GM12864 (cell line): ENCODE data around the gene PLCG2.
"Not testable (repeated sequence)": the region's sequence is repeated elsewhere in the genome, so short reads cannot be mapped to it uniquely, and the experiment has no call there.

Experiments used
- DNase-seq: peaks from one replicate; pipeline ENCODE4 v3.0.0-alpha.2; 2011; ENCODE audit warnings: low read depth
- H3K4me3 ChIP-seq: 2 replicates; pipeline ENCODE4 v1.5.1; 2011; ENCODE audit warnings: mild to moderate bottlenecking, low read depth, low read length, control low read depth
- TF ChIP-seq, protein P1 (sequence below): IDR thresholded peaks from 2 replicates; pipeline ENCODE4 v1.5.1; 2011; ENCODE audit warnings: low read depth, mild to moderate bottlenecking, moderate library complexity, low read length, control low read depth, inconsistent platforms; ENCODE audit errors: missing control alignments

Gene PLCG2

DNA sequence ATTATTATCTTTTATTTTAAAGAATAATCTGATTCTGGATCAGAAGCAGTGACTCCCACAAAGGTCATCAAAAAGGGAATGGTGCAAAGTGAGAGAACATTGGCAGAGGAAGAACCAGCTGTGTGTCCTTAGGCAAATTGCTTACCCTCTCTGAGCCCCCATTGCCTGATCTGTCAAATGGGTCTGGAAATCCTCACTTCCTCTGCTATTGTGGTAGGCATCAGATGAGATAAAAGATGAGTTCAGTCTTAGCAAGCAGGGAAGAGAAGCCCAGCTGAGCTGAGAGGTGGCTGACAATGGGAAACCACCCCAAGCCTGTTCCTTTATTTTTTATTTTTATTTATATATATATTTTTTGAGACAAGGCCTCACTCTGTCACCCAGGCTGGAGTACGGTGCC lies 24.2 kb upstream of the PLCG2 start:
- no peak for DNase-seq
- no peak overlapping the region for H3K4me3 ChIP-seq
- TF ChIP-seq, protein P1, sequence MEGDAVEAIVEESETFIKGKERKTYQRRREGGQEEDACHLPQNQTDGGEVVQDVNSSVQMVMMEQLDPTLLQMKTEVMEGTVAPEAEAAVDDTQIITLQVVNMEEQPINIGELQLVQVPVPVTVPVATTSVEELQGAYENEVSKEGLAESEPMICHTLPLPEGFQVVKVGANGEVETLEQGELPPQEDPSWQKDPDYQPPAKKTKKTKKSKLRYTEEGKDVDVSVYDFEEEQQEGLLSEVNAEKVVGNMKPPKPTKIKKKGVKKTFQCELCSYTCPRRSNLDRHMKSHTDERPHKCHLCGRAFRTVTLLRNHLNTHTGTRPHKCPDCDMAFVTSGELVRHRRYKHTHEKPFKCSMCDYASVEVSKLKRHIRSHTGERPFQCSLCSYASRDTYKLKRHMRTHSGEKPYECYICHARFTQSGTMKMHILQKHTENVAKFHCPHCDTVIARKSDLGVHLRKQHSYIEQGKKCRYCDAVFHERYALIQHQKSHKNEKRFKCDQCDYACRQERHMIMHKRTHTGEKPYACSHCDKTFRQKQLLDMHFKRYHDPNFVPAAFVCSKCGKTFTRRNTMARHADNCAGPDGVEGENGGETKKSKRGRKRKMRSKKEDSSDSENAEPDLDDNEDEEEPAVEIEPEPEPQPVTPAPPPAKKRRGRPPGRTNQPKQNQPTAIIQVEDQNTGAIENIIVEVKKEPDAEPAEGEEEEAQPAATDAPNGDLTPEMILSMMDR, result no peak

DNA sequence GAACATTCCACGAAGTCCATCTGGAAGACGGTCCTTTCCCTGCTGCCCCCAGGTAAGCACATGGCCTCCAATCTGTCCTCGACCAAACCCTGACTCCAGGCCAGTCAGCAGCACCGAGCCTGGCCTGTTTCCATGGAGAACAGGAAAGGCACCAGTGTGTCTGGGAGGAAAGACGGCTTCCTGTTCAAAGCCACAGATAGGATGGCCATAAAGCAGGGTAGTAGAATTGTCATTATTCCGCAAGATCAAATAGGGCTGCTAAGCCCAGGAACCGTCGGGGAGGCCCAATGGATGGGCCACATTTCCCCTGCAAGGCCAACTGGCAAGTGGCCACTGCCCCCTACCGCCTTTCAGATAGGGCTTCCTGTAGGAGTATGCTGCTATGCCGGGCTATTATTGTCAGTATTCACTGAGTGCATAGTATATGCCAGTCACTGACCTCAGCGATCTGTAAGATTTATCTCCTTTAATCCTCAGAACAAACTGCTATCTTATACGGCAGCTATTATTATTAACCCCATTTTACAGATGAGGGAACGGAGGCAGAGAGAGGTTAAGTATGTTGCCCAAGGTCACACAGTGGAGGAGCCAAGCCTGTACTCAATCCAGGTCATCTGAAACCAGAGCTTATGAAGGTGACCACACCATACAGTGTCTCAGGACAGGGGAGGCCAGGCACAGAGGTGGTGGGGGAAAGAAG lies 23.0 kb upstream of the PLCG2 start:
- no peak overlapping the region for H3K4me3 ChIP-seq
- TF ChIP-seq, protein P1, result no peak

DNA sequence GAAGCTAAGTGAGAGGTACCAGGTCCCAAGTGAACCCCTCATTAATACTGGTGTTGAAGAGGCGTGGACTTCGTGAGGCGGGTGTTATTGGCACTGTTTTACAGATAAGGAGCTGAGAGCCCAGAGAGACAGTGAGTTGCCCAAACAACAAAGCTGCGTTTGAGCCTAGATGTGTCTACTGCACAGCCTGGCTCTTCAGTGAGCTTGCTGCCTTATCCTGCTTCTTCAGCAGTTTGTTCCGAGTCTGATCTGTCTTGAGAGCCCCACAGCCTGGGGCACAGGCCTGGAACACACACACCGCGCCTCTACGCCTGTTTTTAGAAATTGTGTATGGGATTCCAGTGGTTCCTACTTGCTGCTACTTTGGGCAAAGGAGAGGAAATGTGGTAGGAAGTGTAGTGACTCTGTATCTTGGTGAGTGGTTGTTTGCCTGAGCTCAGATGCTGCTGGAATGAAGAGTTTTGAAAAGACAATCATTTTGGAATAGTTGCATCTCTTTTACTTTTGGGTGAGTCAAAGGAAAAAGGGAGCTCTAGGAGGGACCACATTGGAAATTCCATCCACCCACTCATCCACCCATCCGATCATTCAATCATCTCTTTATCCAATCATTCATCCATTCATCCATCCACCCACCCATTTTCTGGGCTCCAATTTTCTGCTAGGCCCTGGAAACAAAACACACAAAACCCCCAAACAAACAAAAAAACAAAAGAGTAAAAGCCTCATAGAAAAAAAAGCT lies 22.3 kb upstream of the PLCG2 start:
- H3K4me3 ChIP-seq, result no peak overlapping the region
- DNase-seq, result no peak
- TF ChIP-seq, protein P1, result no peak

More for the DNA sequence above, 23.0 kb upstream of the PLCG2 start:
- no peak for DNase-seq

DNA sequence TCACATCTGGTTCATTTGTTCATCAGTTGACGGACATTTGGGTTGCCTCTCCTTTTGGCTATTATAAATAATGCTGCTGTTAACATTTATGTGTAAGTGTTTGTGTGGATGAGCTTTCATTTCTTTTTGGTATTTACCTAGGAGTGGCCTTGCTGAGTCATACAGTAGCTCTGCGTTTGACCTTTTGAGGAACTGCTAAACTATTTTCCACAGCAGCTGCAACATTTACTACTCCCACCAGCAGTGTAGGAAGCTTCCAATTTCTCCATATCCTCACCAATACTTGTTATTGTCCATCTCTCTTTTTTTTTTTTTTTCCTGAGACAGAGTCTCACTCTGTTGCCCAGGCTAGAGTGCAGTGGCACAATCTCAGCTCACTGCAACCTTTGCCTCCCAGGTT lies 20.7 kb upstream of the PLCG2 start:
- TF ChIP-seq, protein P1, result no peak
- DNase-seq, result no peak
- no peak overlapping the region for H3K4me3 ChIP-seq

DNA sequence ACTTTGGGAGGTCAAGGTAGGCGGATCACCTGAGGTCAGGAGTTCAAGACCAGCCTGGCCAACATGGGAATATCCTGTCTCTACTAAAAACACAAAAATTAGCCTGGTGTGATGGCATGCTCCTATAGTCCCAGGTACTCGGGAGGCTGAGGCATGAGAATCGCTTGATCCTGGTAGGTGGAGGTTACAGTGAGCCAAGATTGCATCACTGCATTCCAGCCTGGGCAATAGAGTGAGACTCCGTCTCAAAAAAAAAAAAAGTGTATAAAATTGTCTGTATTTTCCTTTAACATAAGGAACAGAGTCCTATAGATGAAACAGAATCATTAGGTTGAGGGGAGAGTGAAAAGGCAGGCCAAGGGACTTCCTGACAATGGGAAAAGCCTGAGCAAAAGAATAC lies 16.8 kb upstream of the PLCG2 start:
- H3K4me3 ChIP-seq, DNase-seq: not testable (repeated sequence)

DNA sequence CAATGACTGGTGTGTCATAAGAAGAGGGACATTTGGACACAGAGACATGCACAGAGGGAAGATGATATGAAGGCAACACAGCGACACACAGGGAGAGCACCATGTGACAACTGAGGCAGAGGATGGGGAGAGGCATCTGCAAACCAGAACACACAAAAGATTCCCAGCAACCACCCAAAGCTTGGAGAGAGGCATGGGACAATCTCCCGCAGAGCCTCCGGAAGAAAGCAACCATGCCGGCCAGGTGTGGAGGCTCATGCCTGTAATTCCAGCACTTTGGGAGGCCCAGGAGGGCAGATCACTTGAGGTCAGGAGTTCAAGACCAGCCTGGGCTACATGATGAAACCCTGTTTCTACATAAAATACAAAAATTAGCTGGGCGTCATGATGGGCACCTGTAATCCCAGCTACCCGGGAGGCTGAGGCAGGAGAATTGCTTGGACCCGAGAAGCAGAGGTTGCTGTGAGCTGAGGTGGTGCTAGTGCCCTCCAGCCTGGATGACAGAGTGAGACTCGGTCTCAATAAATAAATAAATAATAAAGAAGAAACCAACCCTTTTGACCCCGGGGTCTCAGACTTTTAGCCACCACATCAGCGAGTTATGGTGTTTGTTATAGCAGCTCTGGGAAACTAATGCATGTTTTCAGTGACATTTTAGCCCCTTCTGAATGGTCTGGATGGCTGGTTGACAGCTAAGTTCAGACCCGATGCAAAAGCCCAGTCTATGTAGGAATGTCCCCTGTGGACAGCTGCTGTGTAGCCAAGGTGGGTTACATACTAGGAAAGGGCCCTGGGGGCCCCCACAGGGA lies 13.8 kb upstream of the PLCG2 start:
- H3K4me3 ChIP-seq, result no peak overlapping the region
- DNase-seq, result no peak
- TF ChIP-seq, protein P1, result no peak

DNA sequence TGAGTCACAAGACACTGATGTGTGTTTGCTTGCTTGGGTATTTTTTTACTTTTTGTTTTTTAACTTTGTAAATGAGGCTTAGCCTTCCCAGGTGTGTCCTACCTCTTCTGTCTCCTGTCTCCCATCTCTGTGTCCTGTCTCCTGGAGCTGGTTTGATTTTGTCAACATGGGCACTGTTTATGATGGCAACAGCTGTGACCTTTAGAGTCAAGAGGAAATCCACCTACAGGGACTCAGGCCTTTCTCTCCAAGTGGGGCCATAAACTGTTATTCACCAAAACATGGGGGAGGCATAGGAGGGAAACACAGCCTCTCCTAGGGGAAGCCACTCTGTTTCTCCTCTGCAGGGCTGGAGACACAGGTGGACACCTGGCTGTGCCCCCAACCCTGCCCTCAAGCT lies 13.1 kb upstream of the PLCG2 start:
- DNase-seq, result no peak
- TF ChIP-seq, protein P1, result no peak
- no peak overlapping the region for H3K4me3 ChIP-seq
